ENCODE results near the gene CACNA1G.

CACNA1G gene

DNA sequence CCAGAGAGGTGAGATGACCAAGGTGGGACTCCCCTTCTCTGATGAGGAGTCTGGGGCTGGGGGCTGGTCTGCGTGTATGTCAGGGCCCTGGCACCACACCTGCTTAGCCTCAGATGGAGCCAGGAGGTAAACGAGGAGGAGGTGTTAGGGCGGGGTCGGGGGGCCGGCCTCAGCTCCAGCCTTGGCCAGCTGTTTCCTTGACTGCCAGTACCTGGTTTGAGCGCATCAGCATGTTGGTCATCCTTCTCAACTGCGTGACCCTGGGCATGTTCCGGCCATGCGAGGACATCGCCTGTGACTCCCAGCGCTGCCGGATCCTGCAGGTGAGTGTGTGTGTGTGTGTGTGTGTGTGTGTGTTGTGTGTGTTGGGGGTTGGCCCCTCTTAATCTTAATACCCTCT is 8.1 kb downstream of the CACNA1G start:
- no peak for DNase-seq (ENCODE audit: low spot score)

DNA sequence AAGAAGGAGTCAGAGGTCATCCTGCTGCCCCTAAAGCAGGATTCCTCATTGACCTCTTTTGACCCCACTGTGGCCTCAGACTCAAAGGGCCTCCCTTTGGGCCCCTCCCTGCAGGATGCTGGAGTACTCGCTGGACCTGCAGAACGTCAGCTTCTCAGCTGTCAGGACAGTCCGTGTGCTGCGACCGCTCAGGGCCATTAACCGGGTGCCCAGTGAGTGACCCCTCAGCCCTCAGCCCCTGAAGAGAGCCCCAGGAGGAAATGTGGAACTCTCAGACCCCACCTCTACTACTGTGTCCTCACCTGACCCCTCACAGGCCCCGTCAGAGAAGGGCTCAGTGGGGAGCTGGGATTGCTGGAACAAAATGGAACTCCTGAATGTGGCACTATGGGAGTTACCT is 9.1 kb downstream of the CACNA1G start:
- DNase-seq (ENCODE audit: low spot score): no peak

DNA sequence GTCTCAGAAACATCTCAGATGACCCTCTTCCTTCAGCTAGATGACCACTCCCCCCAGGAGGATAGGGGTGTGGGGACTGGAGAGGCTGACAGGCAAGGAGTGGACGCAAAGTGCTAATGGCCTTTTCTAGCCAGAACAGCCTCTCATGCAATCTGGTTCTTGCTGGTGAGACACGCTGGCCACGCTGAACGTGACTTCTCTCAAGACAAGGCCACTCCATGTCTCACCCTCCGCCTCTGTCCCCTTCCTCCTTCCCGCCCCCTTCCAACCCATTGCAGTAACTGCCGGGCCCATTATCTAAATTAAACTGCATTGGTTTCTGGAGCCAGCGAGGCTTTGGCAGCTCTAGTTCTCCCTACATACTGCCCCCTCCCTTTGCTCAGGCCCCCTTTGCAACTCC is 9.5 kb downstream of the CACNA1G start:
- no peak for DNase-seq (ENCODE audit: low spot score)

DNA sequence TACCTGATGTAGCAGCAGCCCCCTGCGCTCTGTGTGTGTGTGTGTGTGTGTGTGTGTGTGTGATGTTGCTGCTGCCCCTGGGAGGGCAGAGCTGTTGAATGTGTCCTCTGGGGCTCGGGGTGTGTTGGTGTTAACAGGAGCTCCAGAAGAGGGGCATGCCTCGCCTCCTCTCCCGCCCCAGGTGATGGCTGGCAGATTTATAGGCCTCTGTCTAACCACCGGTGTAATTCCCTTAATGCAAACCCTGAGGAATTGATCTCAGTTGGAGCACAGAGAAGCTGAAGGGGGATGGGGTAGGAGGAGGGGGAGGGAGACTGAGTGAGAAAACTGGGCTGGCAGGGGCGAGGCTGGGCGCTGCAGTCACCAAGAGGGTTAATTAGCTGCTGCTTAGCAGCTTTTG is 10.0 kb downstream of the CACNA1G start:
- no peak for DNase-seq (ENCODE audit: low spot score)

DNA sequence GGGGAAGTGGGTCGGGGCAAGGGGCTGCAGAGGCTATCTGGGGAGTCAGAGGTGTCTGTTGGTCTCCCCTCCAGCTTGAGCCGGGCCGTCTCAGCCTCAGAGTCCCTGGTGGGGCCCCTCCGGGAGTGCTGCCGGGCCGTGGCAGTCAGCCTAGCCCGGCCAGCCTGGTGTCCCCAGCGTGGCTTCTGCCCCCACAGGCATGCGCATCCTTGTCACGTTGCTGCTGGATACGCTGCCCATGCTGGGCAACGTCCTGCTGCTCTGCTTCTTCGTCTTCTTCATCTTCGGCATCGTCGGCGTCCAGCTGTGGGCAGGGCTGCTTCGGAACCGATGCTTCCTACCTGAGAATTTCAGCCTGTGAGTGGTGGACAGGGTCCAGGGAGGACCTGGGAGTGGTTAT is 11.2 kb downstream of the CACNA1G start:
- DNase-seq (ENCODE audit: low spot score): no peak

DNA sequence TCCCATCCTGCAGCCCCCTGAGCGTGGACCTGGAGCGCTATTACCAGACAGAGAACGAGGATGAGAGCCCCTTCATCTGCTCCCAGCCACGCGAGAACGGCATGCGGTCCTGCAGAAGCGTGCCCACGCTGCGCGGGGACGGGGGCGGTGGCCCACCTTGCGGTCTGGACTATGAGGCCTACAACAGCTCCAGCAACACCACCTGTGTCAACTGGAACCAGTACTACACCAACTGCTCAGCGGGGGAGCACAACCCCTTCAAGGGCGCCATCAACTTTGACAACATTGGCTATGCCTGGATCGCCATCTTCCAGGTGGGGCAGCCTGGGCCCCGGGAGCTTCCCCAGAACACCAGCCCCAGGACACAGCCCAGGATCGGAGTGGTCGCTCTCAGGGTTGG is 12.0 kb downstream of the CACNA1G start:
- no peak for DNase-seq (ENCODE audit: low spot score)

DNA sequence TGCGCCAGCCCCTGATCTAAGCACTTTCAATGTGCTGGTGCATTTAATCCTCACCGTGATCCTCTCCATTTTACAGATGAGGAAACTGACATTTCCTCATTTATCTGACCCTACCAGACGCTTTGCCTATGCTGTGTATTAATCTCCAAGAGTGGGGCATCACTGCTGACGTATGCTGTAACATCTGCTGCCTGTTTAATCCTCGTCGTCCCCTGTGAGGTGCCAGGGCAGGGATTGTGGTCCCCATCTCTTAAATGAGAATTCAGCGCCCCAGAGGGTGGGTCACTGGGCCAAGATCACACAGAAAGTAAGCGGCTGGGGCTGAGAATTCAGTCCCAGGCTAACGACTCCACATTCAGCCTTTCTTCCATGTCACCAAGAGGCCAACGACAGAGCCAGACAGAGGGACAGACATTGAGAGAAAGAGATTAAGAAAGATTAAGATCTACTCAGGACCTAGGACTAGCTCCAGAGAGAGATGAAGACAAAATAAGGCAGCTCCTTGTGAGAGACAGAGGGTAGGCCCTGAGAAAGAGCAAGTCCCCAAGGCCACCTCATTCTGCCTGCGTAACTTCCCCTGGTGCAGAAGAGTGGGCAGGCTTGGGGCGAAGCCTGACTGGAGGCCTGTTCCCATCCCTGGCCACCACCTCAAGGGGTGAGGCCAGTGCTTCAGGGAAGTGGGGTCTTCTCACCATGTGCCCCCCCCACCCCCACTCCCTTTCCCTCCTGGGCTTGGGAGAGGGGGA is 13.5 kb downstream of the CACNA1G start:
- no peak for DNase-seq (ENCODE audit: low spot score)

DNA sequence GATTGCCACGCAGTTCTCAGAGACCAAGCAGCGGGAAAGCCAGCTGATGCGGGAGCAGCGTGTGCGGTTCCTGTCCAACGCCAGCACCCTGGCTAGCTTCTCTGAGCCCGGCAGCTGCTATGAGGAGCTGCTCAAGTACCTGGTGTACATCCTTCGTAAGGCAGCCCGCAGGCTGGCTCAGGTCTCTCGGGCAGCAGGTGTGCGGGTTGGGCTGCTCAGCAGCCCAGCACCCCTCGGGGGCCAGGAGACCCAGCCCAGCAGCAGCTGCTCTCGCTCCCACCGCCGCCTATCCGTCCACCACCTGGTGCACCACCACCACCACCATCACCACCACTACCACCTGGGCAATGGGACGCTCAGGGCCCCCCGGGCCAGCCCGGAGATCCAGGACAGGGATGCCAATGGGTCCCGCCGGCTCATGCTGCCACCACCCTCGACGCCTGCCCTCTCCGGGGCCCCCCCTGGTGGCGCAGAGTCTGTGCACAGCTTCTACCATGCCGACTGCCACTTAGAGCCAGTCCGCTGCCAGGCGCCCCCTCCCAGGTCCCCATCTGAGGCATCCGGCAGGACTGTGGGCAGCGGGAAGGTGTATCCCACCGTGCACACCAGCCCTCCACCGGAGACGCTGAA is 15.2 kb downstream of the CACNA1G start:
- DNase-seq (ENCODE audit: low spot score): no peak

DNA sequence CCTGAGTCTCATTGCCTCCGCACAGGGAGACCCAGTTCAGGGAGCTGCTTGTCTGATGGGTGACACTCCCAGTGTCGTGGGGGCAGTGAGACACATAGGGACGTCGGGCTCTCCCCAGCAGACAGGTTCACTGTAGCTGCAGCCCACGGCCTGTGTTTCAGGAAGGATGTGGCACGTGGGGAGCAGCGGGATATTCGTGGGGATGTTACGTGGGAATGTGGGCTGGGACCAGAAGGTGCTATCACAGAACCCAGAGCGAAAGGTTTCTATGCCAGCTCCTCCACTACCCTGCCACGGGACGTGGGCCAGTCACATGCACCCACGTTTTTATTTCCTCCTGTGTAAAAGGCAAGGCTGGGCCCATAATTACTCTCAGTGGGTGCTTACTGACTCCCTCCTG is 16.3 kb downstream of the CACNA1G start:
- no peak for DNase-seq (ENCODE audit: low spot score)

DNA sequence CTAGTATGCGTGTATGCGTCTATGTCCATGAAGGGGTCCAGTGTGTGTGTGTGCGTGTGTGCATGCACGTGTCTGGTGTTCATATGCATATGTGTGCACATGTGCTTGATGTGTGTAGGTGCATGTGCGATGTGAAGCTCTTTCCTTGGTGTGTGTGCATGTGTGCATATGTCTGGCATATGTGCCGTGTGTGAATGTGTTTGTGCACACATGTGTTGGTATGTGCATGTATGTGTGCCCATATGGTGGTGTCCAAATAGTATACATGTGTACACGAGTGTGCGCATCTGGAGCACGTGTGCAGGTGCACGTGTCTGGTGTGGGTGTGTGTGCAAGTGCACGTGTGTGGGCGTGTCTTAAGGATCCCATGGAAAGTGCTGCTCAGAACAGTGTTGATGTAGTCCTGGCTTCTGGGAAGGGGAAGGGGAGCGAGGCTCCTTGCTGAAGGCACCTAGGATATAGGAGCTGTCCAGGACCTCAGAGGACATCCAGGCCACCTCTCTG is 17.0 kb downstream of the CACNA1G start:
- DNase-seq (ENCODE audit: low spot score): no peak

DNA sequence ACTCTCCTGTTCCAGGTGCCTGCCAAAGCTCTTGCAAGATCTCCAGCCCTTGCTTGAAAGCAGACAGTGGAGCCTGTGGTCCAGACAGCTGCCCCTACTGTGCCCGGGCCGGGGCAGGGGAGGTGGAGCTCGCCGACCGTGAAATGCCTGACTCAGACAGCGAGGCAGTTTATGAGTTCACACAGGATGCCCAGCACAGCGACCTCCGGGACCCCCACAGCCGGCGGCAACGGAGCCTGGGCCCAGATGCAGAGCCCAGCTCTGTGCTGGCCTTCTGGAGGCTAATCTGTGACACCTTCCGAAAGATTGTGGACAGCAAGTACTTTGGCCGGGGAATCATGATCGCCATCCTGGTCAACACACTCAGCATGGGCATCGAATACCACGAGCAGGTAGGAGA is 17.7 kb downstream of the CACNA1G start:
- DNase-seq (ENCODE audit: low spot score): no peak

DNA sequence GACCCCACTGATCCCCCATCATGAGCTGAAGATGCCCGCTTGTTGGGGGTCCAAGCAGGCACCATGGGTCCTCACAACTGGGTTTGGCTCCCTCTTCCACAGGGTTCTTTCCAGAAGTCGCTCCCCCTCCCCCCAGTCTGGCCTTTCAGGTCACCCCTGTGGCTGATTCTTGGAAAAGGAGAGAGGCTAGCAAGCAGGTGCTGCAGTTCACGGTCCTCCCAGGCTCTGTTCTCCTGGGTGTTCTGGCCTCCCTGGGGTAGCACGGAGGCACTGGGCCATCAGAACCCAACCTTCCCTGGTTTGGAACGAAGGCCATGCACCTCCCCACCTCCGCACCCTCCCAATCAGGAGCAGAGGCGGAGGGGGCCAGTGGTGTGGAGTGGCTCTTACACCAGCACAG is 18.9 kb downstream of the CACNA1G start:
- DNase-seq (ENCODE audit: low spot score): no peak

DNA sequence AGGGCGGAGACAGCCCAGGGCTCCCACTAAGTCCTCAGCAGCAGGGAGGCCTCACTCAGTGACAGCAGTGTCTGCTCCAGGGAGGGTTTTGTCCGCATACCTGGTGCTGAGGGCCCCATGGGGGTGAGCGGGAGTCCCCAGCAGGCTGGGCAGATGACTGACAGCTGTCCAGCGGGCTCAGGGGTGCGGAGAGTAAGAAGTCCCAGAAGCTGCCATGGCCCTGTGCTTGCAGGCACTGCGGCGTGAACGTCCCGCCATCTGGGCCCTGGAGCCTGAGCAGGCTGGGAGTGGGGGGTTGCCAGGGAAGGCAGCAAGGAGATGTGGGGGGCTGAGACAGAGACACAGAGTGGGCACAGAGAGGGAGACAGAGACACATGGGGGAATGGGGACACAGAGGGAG is 20.1 kb downstream of the CACNA1G start:
- DNase-seq (ENCODE audit: low spot score): no peak

DNA sequence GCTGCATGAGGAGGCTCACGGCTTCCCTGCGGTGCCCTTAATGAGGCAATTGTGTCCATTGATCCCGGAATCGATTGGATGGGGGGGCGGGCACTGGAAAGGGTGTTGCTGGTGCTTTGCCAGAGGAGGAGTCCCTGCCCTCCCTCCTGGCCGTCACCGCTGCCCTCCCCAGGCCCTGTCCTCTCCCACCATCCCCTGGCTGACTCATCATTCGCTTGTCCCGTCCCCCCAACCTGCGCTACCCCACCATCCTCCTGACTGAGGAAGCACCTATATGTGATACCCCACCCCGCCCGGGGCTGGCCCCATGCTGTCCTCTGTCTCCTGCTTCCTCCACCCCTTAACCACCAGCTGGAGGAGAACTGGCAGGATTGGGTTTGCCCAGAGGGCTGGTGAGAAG is 20.8 kb downstream of the CACNA1G start:
- DNase-seq (ENCODE audit: low spot score): no peak

DNA sequence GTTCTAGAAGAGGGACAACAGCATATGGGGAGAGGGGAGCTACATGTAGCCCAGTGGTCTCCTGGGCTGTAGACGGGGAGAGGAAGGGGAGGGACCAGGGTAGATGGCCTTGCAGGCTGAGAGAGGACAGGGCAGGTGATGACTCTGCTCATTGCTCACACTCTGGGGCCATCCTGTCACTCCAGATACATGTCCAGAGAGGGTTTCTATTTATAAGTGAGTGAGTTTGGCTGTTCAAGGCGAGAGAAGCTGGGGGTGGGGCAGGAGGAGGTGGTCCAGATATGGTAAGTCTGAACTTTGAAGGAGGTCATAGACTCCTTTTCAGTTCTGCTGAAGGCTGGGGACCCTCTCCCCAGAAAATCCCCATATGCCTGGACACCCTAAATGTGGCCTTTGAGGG is 22.2 kb downstream of the CACNA1G start:
- no peak for DNase-seq (ENCODE audit: low spot score)

DNA sequence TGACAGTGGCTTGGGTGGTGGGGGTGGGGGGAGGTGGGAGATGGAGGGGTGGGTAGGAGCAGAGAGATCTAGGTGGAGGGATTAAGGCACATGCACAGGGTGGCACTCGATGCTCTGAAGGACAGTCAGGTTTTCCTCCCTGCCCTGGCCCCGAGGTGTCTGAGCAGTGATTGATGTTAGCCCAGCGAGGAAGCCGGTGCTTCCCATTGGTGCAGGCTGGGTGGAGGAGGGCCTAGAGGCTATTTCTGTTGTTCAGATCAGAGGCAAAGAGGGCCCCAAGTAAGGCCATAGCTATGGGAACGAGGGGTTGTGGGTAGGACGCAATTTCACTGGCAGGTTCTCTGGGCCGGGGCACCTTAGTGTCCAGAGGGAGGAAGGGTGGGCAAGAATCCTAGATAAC is 23.1 kb downstream of the CACNA1G start:
- no peak for DNase-seq (ENCODE audit: low spot score)

DNA sequence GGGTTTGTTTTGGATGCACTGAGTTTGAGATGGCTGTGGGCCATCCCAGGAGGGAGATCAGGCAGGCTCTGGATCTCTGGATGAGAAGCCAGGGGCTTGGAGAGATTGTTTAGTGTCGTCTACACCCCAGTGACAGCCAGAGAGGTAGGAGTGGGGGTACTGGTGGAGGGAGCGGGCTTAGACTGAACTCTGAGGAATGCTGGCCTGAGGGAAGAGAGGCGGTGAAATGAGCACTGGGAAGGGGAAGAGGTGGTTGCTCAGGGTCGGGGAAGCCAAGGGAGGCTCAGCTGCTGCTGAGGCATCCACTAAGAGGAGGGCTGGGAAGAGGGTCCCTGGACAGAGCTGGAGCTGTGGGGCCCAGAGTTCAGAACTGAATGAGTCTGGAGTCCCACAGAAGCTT is 23.6 kb downstream of the CACNA1G start:
- no peak for DNase-seq (ENCODE audit: low spot score)

DNA sequence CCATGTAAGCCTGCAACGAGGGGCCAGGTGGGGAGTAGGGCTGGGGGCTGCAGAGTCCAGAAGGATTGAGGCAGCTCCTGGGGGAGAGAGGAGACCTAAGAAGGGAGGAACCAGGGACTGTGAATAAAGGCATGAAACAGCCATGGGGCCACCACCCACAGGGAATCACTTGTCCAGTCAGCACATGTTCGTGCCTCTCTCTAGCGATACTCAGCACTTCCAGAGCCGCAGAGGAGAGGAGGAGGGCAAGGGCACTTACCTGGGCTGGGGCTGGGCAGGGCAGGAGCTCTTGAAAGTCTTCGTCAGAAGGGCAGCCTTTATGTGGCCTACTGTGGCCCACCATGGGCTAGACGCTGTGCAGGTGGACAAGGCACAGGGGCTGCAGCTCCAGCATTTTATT is 24.2 kb downstream of the CACNA1G start:
- no peak for DNase-seq (ENCODE audit: low spot score)

DNA sequence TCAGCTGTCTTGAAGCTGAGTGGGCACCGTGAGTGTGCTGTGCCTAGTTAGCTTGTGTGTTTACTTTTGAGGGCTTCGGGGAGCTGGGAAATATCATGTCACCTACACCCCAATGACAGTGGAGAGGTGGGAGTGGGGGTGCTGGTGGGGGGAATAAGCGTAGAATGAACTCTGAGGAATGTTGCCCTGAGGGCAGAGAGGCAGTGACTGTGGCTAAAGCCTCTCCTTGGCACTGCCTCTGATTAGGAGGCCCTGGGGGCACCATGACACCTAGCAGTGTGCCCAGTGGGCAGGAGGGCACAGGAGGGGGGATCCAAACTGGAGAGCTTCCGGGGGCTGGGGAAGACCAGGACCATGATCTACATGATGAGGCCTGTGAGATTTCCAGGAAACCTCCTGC is 24.8 kb downstream of the CACNA1G start:
- DNase-seq (ENCODE audit: low spot score): no peak

DNA sequence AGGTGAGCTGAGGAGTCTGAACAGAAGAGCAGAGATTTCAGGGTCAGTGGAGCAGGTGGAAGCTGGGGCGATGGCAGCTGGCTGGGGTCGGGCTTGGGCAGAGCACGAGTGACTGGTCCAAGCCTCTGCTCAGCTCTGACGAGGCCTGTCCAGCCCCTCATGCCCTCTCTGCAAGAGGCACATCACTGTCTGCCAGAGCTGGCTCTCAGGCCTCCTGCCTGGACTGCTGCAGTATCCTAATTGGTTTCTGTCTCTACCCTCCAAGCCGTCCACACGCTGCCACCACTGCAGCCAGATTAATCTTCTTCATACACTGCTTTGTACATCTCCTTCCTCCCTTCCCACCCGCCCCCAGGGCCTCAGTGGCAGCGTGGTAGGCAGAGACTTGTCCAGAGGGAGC is 25.4 kb downstream of the CACNA1G start:
- DNase-seq (ENCODE audit: low spot score): no peak

DNA sequence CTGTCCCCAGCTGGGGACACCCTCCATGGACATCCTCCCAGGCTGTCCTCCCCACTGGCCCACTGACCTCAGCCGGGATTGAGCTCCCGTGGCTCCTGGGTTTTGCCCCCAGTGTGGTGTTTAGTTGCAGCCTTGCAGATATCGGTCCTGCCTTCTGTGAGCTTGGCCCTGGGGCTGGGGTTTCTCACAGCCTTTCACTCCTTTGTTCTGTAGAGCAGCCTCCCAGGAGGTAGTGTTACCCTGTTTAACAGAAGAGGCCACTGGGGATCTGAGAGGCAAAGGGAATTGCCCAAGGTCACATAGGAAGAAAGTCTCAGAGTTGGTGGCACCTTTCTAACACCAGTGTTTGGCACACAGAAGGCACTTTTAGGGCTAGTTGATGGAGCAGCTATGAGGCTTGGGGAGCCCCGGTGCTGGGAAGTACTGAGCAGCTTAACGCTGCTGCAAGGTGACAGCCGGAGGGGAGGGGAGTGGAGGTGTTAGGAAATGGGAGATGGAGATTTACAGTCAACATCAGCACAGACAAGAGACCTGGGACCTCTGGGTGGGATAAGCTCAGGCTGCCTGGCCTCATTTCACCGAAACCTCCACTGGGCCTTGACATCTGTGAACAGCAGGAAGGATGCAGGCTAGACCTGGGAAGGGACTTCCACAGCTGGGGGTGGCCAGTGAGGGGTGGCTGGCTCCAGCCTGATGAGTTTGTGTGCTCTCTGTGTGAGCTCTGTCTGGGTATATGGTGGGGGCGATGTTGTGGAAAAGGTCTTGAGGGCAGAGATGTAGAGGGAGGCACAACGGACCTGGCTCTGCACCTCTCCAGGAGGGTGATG is 26.1 kb downstream of the CACNA1G start:
- no peak for DNase-seq (ENCODE audit: low spot score)

DNA sequence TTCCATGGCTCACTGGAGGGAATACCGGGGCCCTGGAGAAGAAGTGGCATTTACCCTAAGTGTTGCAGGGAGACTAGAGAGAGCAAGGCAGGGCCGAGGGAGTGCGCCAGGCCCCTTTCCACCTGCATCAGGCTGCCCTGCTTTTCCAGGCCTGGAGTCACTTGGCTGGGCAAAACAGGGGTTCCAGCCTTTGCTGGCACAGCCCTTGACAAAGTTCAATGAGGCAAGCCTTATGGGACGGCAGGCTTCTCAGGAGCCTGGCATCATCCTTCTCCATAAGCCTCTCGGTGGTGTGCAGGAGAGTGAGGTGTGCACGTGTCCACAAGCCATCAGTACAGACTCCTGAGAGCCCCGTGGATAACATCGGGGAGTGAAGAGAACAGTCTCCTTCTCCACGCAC is 27.1 kb downstream of the CACNA1G start:
- no peak for DNase-seq (ENCODE audit: low spot score)

DNA sequence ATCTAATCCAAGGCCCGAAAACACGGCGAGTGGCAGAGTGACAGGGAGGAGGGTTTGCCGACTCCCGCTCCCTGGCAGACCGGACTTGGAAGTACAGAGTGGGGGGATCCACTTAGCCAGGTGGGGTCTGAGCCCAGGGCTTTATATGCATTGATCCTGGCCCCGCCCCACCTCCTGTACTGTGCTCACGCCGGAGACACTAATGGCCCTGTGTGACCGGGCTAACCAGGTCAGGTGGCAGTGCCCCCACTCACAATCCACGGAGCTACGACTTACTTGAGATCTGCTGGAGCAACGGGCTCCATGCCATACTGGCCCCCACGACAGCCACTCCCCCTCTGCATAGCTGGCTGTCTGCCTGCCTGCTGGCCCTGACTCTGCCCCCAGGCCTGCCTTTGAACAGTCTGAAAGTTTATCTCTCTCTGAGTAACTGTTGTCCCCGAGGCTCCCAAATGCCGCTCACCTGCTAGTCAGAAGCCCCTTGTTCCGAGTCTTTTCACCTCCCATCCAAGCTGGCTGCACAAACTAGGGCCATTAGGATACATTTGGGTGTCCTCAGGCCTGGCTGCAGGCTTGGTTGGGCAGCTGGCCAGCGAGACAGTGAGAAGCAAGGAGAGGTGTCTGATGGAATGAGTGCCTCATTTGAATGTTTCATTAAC is 28.0 kb downstream of the CACNA1G start:
- no peak for DNase-seq (ENCODE audit: low spot score)
